Liver (tissue), 9 donors: ENCODE measurements around the gene AKR1D1. TPM values are rescaled to one million over a fixed set of nuclear protein-coding genes. Genes with fewer than 3 reads are reported as not detected.

Experiments used
- DNase-seq: peaks from one replicate; pipeline ENCODE4 v3.0.0-alpha.2; 2017; ENCODE audit warnings: low spot score
- H3K27ac ChIP-seq, 2 donors: one replicate each; pipeline ENCODE4 v1.7.0; 2013; ENCODE audit warnings: inconsistent platforms in 2 of 2, low read length in 2 of 2, control low read depth in 1 of 2, low read depth in 1 of 2, mild to moderate bottlenecking in 1 of 2
- H3K27me3 ChIP-seq, 4 donors: one replicate each; pipeline versions ENCODE4 v1.6.1 to v1.7.0; 2013; ENCODE audit warnings: low read length in 3 of 4, inconsistent platforms in 1 of 4, mild to moderate bottlenecking in 1 of 4, moderate library complexity in 1 of 4; ENCODE audit not compliant: control insufficient read depth in 4 of 4, insufficient read depth in 4 of 4
- H3K36me3 ChIP-seq, 4 donors: one replicate each; pipeline versions ENCODE4 v1.6.1 to v1.7.0; 2013; ENCODE audit warnings: low read length in 3 of 4, mild to moderate bottlenecking in 3 of 4, low read depth in 1 of 4, moderate library complexity in 1 of 4; ENCODE audit not compliant: control insufficient read depth in 4 of 4, insufficient read depth in 3 of 4
- H3K4me1 ChIP-seq, 4 donors: one replicate each; pipeline versions ENCODE4 v1.6.1 to v1.7.0; 2013; ENCODE audit warnings: low read length in 3 of 4, mild to moderate bottlenecking in 3 of 4, moderate library complexity in 1 of 4; ENCODE audit not compliant: control insufficient read depth in 4 of 4, insufficient read depth in 4 of 4
- H3K4me3 ChIP-seq, 3 donors: one replicate each; pipeline versions ENCODE4 v1.6.1 to v1.7.0; 2013; ENCODE audit warnings: low read length in 3 of 3, control low read depth in 1 of 3, low read depth in 1 of 3, mild to moderate bottlenecking in 1 of 3
- H3K9ac ChIP-seq, 2 donors: one replicate each; pipeline ENCODE4 v1.7.0; 2013; ENCODE audit warnings: low read length in 2 of 2, mild to moderate bottlenecking in 2 of 2, moderate library complexity in 2 of 2, control low read depth in 1 of 2, low read depth in 1 of 2
- H3K9me3 ChIP-seq, 4 donors: one replicate each; pipeline versions ENCODE4 v1.6.1 to v1.7.0; 2013; ENCODE audit warnings: low read length in 3 of 4; ENCODE audit not compliant: control insufficient read depth in 4 of 4
- EGR1 ChIP-seq, 2 donors: IDR thresholded peaks; 2 replicates each; pipeline ENCODE4 v1.6.1; 2016 to 2018; ENCODE audit warnings: antibody characterized with exemption in 2 of 2, low read depth in 2 of 2
- FOXA1 ChIP-seq: IDR thresholded peaks from 2 replicates; pipeline ENCODE4 v1.6.1; 2016; ENCODE audit warnings: antibody characterized with exemption
- FOXA2 ChIP-seq: IDR thresholded peaks from 2 replicates; pipeline ENCODE4 v1.6.1; 2016; ENCODE audit warnings: antibody characterized with exemption
- GABPA ChIP-seq, 2 donors: IDR thresholded peaks in 1 of 2; conservative IDR thresholded peaks in 1 of 2; 2 replicates each; pipeline ENCODE4 v1.6.1; 2016; ENCODE audit warnings: antibody characterized with exemption in 2 of 2, mild to moderate bottlenecking in 1 of 2, moderate library complexity in 1 of 2
- HNF4A ChIP-seq, 2 donors: conservative IDR thresholded peaks; 2 replicates each; pipeline ENCODE4 v1.6.1; 2016; ENCODE audit warnings: antibody characterized with exemption in 2 of 2, mild to moderate bottlenecking in 2 of 2
- HNF4G ChIP-seq: IDR thresholded peaks from 2 replicates; pipeline ENCODE4 v1.6.1; 2016; ENCODE audit warnings: antibody characterized with exemption
- JUND ChIP-seq, 2 donors: IDR thresholded peaks; 2 replicates each; pipeline ENCODE4 v1.6.1; 2016; ENCODE audit warnings: antibody characterized with exemption in 2 of 2
- NR2F2 ChIP-seq: IDR thresholded peaks from 2 replicates; pipeline ENCODE4 v1.6.1; 2016; ENCODE audit warnings: antibody characterized with exemption
- RAD21 ChIP-seq, 2 donors: IDR thresholded peaks; 2 replicates each; pipeline ENCODE4 v1.6.1; 2016; ENCODE audit warnings: antibody characterized with exemption in 2 of 2, mild to moderate bottlenecking in 2 of 2
- RXRA ChIP-seq, 2 donors: IDR thresholded peaks; 2 replicates each; pipeline ENCODE4 v1.6.1; 2017 to 2018; ENCODE audit warnings: antibody characterized with exemption in 2 of 2, mild to moderate bottlenecking in 1 of 2
- SP1 ChIP-seq: IDR thresholded peaks from 2 replicates; pipeline ENCODE4 v1.6.1; 2018; ENCODE audit warnings: antibody characterized with exemption, mild to moderate bottlenecking
- TAF1 ChIP-seq: conservative IDR thresholded peaks from 2 replicates; pipeline ENCODE4 v1.6.1; 2016; ENCODE audit warnings: antibody characterized with exemption, mild to moderate bottlenecking
- YY1 ChIP-seq: IDR thresholded peaks from 2 replicates; pipeline ENCODE4 v1.6.1; 2016; ENCODE audit warnings: antibody characterized with exemption, mild to moderate bottlenecking
- ZBTB33 ChIP-seq: IDR thresholded peaks from 2 replicates; pipeline ENCODE4 v1.6.1; 2016; ENCODE audit warnings: antibody characterized with exemption
- WGBS: extraction: QIAGEN DNeasy Blood & Tissue Kit; methylation state at CpG from one replicate; pipeline ENCODE4 v1.1.7; 2013; 5-methylcytosine and 5-hydroxymethylcytosine counted together
- polyA plus RNA-seq, 2 donors: library from polyadenylated mRNA; stranded (reverse) in 1 of 2; unstranded in 1 of 2; fragments of 200-250 nt in 1 of 2; fragments of >200 nt in 1 of 2; fragmentation: Nextera tagmentation in 1 of 2; extraction: Ambion mirVana in 1 of 2; gene quantifications; one replicate each; pipeline versions ENCODE4 v1.2.1 to v1.2.3, GENCODE V29; 2013 to 2015
- total RNA-seq, 2 donors: library from RNA; depleted of rRNA; stranded (reverse); fragments of >200 nt; gene quantifications; one replicate each; pipeline ENCODE4 v1.2.3, GENCODE V29; 2014
- TF ChIP-seq, protein P1 (sequence below): IDR thresholded peaks from 2 replicates; pipeline ENCODE4 v1.6.1; 2016; ENCODE audit warnings: antibody characterized with exemption, mild to moderate bottlenecking
- TF ChIP-seq, protein P2 (sequence below): fragments of 150-350 bp; IDR thresholded peaks from 2 replicates; pipeline ENCODE4 v1.5.1; 2017; ENCODE audit warnings: improper control_type of control experiment, low read depth, low read length; ENCODE audit not compliant: missing input control
- donor health status: healthy.
- donor health status: healthy.
- donor health status: healthy.
- donor health status: healthy.
- donor health status: healthy.

Gene AKR1D1
- total and polyA plus RNA-seq, 4 donors: 18.6 to 93.9 (median 31.9) TPM

DNA sequence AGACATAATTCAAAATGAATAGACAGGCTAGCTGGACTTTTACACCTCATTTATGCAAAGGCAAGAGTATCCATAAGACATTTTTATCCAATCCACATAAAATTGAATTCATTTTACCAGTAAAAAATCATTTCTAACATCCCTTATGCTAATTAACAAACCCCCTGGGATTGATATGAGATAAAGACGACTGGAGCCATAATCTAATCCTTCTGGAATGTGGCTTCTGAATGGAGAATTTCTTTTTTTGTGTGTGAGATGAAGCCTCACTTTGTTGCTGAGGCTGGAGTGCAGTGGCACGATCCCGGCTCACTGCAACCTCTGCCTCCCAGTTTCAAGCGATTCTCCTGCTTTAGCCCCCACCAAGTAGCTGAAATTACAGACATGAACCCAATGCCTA is 90.4 kb downstream of the AKR1D1 start:
- peaks cover 2 to 16% (median 8%) of the 10 kb centered on the region in 4 donors for H3K4me1 ChIP-seq
- WGBS: 85% methylated on average over 4 of the region's 4 CpGs
- no peak overlapping the region for H3K27ac ChIP-seq
- no peak overlapping the region for H3K4me3 ChIP-seq
- no peak for DNase-seq
- no peak for TF ChIP-seq FOXA1
- TF ChIP-seq, protein P1, sequence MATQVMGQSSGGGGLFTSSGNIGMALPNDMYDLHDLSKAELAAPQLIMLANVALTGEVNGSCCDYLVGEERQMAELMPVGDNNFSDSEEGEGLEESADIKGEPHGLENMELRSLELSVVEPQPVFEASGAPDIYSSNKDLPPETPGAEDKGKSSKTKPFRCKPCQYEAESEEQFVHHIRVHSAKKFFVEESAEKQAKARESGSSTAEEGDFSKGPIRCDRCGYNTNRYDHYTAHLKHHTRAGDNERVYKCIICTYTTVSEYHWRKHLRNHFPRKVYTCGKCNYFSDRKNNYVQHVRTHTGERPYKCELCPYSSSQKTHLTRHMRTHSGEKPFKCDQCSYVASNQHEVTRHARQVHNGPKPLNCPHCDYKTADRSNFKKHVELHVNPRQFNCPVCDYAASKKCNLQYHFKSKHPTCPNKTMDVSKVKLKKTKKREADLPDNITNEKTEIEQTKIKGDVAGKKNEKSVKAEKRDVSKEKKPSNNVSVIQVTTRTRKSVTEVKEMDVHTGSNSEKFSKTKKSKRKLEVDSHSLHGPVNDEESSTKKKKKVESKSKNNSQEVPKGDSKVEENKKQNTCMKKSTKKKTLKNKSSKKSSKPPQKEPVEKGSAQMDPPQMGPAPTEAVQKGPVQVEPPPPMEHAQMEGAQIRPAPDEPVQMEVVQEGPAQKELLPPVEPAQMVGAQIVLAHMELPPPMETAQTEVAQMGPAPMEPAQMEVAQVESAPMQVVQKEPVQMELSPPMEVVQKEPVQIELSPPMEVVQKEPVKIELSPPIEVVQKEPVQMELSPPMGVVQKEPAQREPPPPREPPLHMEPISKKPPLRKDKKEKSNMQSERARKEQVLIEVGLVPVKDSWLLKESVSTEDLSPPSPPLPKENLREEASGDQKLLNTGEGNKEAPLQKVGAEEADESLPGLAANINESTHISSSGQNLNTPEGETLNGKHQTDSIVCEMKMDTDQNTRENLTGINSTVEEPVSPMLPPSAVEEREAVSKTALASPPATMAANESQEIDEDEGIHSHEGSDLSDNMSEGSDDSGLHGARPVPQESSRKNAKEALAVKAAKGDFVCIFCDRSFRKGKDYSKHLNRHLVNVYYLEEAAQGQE: no peak
- TF ChIP-seq JUND (IDR thresholded peaks at IDR 0.05): no peak
- no peak for TF ChIP-seq FOXA2
- TF ChIP-seq EGR1 (IDR thresholded peaks at IDR 0.05; ENCODE audit: low read depth in 2 of 2): no peak
- no peak for TF ChIP-seq HNF4G
- TF ChIP-seq, protein P2, sequence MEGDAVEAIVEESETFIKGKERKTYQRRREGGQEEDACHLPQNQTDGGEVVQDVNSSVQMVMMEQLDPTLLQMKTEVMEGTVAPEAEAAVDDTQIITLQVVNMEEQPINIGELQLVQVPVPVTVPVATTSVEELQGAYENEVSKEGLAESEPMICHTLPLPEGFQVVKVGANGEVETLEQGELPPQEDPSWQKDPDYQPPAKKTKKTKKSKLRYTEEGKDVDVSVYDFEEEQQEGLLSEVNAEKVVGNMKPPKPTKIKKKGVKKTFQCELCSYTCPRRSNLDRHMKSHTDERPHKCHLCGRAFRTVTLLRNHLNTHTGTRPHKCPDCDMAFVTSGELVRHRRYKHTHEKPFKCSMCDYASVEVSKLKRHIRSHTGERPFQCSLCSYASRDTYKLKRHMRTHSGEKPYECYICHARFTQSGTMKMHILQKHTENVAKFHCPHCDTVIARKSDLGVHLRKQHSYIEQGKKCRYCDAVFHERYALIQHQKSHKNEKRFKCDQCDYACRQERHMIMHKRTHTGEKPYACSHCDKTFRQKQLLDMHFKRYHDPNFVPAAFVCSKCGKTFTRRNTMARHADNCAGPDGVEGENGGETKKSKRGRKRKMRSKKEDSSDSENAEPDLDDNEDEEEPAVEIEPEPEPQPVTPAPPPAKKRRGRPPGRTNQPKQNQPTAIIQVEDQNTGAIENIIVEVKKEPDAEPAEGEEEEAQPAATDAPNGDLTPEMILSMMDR: no peak
- no peak for TF ChIP-seq ZBTB33
- TF ChIP-seq RAD21 (IDR thresholded peaks at IDR 0.05): no peak
- TF ChIP-seq TAF1: no peak
- no peak for TF ChIP-seq GABPA (IDR thresholded peaks at IDR 0.05 in 1 of 2, conservative IDR thresholded peaks at IDR 0.05 in 1 of 2)
- TF ChIP-seq SP1: no peak
- TF ChIP-seq HNF4A (conservative IDR thresholded peaks at IDR 0.05): no peak
- no peak for TF ChIP-seq NR2F2
- TF ChIP-seq RXRA (IDR thresholded peaks at IDR 0.05): no peak
- no peak overlapping the region for H3K9ac ChIP-seq
- H3K27me3 ChIP-seq: no peaks in the 10 kb centered on the region
- no peaks in the 10 kb centered on the region for H3K36me3 ChIP-seq
- H3K9me3 ChIP-seq: peaks cover 0 to 11% (median 3%) of the 10 kb centered on the region in 4 donors

GRCh38 chr7:138167222-138167621 is 91.0 kb downstream of the AKR1D1 start:
- Histone ChIP-seq H3K9ac (no peak overlapping the region), H3K9me3 (peaks cover 0 to 11% (median 3%) of the 10 kb centered on the region in 4 donors), H3K27ac (no peak overlapping the region), H3K36me3 (no peaks in the 10 kb centered on the region), H3K4me3 (no peak overlapping the region), H3K27me3 (no peaks in the 10 kb centered on the region), H3K4me1 (peaks cover 0 to 11% (median 6%) of the 10 kb centered on the region in 4 donors)
- no peak for TF ChIP-seq FOXA1
- TF ChIP-seq YY1: no peak
- TF ChIP-seq SP1: no peak
- TF ChIP-seq GABPA (IDR thresholded peaks at IDR 0.05 in 1 of 2, conservative IDR thresholded peaks at IDR 0.05 in 1 of 2): no peak
- TF ChIP-seq, protein P1: no peak
- no peak for TF ChIP-seq FOXA2
- WGBS: 73% methylated on average over 3 of the region's 3 CpGs
- no peak for DNase-seq
